Activated CD4-positive, alpha-beta T cell treated with anti-CD3 and anti-CD28 coated beads, Interleukin-2, amount 50 U/mL, for 16 hours (primary cell): Measurements from ENCODE around the gene ARHGEF2.
A peak's percentile ranks its signal among the peaks of the same experiment; 100 is the strongest.
"Not testable (repeated sequence)": the region's sequence is repeated elsewhere in the genome, so short reads cannot be mapped to it uniquely, and the experiment has no call there.

ENCODE experiments used
- DNase-seq: peaks from one replicate; pipeline ENCODE4 v3.0.0-alpha.2; 2020

The ARHGEF2 gene

DNA sequence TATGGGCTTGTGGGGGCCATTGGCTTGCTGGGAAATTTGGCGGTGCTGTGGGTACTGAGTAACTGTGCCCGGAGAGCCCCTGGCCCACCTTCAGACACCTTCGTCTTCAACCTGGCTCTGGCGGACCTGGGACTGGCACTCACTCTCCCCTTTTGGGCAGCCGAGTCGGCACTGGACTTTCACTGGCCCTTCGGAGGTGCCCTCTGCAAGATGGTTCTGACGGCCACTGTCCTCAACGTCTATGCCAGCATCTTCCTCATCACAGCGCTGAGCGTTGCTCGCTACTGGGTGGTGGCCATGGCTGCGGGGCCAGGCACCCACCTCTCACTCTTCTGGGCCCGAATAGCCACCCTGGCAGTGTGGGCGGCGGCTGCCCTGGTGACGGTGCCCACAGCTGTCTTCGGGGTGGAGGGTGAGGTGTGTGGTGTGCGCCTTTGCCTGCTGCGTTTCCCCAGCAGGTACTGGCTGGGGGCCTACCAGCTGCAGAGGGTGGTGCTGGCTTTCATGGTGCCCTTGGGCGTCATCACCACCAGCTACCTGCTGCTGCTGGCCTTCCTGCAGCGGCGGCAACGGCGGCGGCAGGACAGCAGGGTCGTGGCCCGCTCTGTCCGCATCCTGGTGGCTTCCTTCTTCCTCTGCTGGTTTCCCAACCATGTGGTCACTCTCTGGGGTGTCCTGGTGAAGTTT, 36.4 kb downstream of the ARHGEF2 start:
- DNase-seq = no peak

GRCh38 chr1:155940993-155941844, 37.1 kb downstream of the ARHGEF2 start, which contains the start of gene RXFP4:
RXFP4 (plus strand) TSS chr1:155941638; CDS start chr1:155941710, 72 bp downstream.
- DNase-seq = no peak

GRCh38 chr1:155940482-155940992, 37.8 kb downstream of the ARHGEF2 start:
- DNase-seq = no peak

DNA sequence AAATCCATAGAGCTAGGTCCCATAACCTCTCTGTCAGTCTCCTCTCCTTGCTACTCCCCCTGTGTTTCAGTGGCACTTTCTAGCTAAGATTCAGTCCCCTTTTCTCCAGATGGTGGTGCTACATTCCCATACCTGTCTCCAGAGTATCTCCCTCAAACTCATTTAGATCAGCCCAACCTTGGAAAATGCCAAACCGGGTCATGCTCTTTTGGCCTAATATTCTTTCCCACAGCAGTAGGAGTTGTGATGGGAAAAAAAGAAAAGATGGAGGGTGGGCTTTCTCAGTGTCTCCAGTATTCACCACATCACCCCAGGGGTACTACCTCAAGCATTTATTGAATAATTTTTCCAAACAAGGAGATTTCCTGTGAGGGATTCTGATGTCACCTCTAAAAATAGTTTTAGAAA, 40.1 kb downstream of the ARHGEF2 start:
- peak; percentile 70 for DNase-seq

DNA sequence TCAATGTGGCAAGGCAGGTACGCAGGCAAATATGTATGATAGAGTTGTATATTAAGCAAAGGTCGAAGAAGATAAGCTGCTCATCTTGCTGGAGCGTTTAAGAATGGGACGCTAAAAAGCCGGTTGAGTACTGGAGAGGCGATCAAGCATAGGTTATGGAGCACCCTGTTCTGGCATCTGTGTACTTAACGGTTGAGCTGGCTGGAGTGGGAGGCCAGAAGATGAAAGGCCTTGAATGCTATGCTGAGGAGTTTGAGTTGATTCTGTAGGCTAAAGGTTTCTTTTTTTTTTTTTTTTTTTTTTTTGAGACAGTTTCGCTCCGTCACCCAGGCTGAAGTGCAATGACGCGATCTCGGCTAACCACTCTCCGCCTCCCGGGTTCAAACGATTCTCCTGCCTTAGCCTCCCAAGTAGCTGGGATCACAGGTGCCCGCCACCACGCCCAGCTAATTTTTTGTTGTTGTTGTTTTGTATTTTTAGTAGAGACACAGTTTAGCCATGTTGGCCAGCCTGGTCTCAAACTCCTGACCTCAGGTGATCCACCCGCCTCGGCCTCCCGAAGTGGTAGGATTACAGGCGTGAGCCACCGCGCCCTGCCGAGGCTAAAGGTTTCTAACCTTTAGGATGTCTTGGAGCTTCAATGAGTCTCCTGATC, 43.3 kb downstream of the ARHGEF2 start:
- no peak for DNase-seq

DNA sequence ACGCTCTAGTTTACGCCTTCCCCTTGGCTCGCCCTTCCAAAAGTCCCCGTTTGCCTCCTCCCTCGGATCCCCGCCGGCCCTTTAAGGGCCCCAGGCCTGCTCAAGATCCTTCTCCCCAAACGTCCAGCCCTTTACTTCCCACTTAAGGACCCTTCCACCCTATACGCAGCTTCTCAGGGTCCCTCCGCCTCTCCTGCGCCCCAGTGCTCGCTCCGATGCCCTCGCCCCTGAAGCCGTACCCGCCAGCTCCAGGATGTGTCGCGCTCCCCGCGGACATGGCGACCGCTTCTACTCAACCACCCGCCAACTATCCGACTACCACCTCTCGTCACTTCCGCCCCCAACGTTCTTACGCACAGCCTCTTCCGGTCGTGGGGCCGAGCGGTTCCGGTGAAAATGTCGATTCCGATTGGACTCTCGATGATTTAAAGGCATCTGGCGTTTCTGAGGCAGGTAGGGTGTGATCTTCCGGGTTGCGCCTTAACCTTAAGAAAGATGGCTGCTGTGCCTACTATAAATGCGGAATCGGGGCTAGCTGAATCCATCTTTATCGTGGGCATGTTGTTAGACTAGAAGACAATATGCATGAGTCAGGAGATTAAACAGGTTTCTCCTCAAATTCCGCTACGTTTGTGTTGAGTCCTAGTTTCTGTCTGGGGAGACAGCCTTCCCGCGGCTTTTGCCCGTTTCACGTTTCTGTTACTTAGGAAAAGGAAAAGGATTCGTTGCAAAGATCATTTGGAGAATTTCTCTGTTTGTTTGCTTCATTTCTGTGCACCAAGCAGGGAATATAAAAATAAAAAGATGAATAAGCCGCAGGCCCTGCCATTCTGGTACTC, 44.0 kb downstream of the ARHGEF2 start, which contains the start of gene KHDC4:
TSS of gene KHDC4 (minus strand) at position 317 of the 839 bp plus-strand sequence. CDS start at position 277, 40 bp downstream.
- DNase-seq = peak; percentile 98

DNA sequence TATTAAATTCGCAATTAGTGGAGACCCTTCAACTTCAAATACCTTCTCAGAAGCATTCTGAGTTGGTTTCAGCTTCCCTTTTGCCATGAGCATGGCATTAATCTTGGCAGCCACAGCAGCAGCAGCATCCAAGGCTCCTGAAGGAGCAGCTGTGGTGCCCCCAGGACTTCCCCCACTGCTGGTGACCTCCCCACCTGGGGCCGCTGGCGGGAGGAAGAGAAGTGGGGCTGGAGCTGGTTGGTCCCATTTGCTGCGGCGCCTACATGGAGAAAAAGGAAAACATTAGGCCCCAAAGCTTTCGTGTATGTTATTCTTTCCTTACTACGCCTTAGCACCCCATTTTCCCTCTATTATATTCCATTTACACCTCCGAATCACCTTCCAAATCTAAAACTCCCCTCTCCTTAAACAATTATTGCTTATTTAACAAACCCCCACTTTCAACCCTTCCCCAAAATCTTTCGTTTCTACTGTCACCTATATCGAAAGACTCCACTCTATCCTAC, 44.7 kb downstream of the ARHGEF2 start:
- no peak for DNase-seq

DNA sequence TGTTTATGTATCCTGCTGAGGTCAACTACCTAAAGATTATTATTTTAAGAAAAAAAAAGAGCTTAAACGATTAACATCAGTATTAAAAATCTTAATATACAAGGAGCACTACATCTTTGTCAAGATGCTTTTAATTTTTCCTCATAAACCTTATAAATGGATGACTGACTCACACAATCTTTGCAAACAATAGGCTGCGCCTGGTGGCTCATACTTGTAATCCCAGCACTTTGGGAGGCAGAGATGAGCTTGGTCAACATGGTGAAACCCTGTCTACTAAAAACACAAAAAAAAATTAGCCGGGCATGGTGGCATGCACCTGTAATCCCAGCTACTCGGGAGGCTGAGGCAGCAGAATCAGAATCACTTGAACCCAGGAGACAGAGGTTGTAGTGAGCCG, 45.9 kb downstream of the ARHGEF2 start:
- no peak for DNase-seq

DNA sequence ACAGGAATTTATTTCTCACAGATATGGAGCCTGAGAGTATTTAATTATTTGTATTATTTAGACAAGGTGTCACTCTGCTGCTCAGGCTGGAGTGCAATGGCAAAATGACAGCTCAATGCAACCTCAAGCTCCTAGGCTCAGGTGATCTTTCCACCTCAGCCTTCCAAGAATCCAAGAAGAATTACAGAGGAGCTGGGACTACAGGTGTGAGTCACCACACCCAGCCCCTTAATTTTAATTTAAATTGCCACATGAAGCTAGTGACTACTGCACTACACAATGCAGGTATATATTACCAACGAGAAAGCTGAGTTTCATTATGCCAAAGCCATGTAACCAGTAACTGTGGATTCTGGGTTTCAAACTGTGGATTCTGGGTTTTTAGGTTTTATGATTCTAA, 46.3 kb downstream of the ARHGEF2 start:
- DNase-seq = no peak

DNA sequence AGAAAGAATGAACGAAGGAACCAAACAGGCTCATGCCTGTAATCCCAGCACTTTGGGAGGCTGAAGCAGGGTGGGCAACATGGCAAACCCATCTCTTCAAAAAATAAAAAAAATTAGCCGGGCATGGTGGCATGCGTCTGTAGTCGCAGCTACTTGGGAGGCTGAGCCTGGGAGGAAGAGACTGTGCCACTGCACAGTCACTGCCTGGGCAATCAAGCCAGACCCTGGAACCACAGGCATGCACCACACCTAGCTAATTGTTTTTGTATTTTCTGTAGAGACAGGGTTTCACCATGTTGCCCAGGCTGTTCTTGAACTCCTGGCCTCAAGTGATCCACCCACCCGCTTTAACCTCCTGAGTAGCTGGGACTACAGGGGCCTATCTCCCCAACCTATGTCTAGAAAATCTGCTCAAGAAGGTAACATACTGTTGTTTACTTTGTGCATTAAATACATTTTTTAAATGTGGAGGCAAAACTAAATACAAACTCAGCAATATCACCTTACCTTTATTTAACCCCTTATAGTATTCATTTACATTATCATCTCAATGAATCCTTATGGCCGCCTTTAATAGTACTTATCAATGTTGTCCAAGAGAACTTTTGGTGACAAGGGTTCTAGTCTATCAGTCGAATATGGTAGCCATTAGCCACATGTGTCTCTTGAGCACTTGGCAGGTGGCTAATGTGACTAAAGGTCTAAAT, 46.9 kb downstream of the ARHGEF2 start:
- DNase-seq = no peak

DNA sequence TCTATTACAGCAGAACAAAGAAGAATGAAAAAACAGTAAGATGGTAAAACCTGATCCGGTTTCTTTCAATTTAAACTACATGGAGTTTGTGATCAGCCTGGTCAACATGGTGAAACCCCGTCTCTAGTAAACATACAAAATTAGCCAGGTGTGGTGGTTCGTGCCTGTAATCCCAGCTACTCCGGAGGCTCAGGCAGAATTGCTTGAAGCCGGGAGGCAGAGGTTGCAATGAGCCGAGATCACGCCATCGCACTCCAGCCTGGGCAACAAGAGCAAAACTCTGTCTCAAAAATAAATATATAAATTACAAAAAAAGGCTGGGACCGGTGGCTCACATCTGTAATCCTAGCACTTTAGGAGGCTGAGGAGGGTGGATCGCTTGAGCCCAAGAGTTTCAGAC, 47.6 kb downstream of the ARHGEF2 start:
- DNase-seq = not testable (repeated sequence)

DNA sequence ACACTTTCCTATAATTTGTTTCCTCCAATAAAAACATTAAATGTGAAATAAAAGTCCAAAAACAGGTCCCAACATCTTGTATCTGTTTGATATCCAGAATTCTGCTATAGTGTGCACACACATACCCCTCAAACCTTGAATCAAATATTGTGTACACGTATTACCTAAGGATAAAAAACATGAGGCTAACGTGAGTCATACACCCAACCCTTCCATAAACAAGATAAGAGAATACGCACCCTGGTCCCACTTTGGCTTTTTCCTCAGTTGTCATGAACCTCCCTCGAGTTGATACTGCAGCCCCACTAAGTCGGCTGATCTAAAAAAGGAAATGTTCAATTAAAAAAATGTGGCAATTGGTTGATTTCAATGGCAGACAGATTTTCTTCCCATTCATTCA, 49.3 kb downstream of the ARHGEF2 start:
- no peak for DNase-seq

DNA sequence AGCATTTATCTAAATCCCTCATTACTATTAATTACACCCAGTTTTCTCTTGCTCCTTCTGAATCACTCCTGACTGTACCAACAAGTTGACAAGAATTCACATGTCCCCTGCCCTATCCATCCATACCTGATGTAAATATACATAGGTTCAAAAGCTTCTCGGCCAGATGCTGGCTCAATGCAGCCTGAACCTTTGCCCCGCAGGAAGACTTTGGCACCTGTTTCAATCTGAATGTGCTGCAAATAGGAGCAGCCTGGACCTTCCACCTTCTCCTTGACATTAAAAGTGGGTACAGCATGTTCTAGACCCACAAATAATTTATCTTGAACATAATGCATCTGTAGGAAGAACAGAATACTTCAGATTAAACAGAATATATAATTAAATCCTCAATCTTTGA, 52.8 kb downstream of the ARHGEF2 start:
- no peak for DNase-seq

DNA sequence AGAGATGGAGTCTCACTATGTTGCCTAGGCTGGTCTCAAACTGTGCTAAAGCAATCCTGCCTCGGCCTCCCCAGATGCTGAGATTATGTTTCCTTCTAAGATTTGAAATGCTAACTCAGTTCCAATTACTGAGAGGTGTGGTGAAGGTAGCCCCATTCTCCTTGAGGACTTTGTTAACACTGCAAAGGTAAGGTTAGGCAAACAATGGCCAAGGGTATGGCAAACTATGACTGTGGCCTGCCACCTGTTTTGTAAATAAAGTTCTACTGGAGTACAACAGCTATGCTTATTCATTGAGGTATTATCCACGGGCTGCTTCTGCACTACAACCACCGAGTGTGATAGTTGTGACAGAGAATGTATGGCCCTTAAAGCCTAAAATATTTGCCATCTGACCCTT, 57.6 kb downstream of the ARHGEF2 start:
- no peak for DNase-seq

DNA sequence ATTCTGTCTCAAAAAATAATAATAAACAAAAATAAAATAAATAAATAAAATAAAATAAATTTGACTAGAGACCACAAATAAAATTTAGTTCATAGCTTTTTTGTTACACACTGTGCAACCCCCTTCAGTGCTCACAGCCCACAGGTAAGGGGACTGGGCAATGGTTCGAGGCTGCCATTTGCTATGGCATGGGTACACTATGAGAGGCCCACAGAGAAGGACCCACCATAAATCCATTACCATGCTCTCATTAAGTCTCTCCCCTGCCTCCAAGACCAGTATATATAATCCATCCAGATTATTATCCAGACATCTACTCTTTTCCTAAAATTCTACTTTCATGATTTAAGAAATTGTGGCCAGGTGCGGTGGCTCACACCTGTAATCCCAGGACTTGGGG, 58.5 kb downstream of the ARHGEF2 start:
- no peak for DNase-seq

DNA sequence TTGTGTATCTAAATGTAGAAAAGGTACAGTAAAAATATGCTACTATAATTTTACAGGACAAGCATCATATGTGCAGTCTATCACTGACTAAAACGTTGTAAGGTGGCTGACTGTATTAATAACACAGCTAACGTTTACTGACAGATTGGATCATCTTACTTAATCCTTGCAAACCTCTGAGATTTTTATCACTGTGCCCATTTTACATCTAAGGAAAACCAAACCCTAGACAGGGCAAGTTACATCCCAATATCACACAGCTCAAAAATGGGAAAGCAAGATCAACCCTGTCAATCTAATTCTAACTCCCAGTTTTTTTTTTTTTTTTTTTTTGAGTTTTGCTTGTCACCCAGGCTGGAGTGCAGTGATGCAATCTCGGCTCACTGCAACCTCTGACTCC, 59.7 kb downstream of the ARHGEF2 start:
- no peak for DNase-seq

- DNase-seq = no peak
Measured at GRCh38 chr1:155913969-155914757, 64.2 kb downstream of the ARHGEF2 start.

DNA sequence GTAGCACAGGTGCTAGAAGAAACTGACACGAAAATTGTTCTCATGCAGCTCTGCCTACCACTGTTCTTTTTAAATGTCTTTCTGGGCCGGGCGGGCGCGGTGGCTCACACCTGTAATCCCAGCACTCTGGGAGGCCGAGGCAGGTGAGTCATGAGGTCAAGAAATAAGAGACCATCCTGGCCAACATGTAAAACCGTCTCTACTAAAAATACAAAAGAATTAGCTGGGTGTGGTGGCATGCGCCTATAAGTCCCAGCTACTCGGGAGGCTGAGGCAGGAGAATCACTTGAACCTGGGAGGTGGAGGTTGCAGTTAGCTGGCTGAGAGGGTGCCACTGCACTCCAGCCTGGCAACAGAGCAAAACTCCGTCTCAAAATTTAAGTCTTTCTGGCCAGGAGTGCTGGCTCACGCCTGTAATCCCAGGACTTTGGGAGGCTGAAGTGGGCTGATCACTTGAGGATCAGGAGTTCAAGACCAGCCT, 66.3 kb downstream of the ARHGEF2 start:
- no peak for DNase-seq

- peak; percentile 90 for DNase-seq
Measured at GRCh38 chr1:155911156-155912055, 66.9 kb downstream of the ARHGEF2 start, which contains the start of gene RIT1. RIT1 (minus strand) TSS chr1:155911349; CDS start chr1:155910761, 588 bp downstream.
